Neuronal stem cell (in vitro differentiated cells): Measurements from ENCODE around the gene FBXO41.
A peak's percentile ranks its signal among the peaks of the same experiment; 100 is the strongest.

Source experiments
- DNase-seq: peaks from one replicate; pipeline ENCODE4 v3.0.0-alpha.2; 2013; ENCODE audit warnings: low spot score
- H2AFZ ChIP-seq: one replicate; pipeline ENCODE4 v1.6.1; 2013; ENCODE audit warnings: mild to moderate bottlenecking, low read length, inconsistent platforms
- H2AK5ac ChIP-seq: 2 replicates; pipeline ENCODE4 v1.6.1; 2013; ENCODE audit warnings: low read depth, mild to moderate bottlenecking, inconsistent platforms, low read length, moderate library complexity, mixed read lengths
- H2BK120ac ChIP-seq: 2 replicates; pipeline ENCODE4 v1.6.1; 2013; ENCODE audit warnings: low read depth, mild to moderate bottlenecking, inconsistent platforms, low read length, moderate library complexity, mixed read lengths
- H2BK12ac ChIP-seq: one replicate; pipeline ENCODE4 v1.6.1; 2013; ENCODE audit warnings: low read length, inconsistent platforms
- H2BK15ac ChIP-seq: 2 replicates; pipeline ENCODE4 v1.6.1; 2013; ENCODE audit warnings: mild to moderate bottlenecking, low read length, inconsistent platforms, mixed read lengths
- H2BK5ac ChIP-seq: one replicate; pipeline ENCODE4 v1.6.1; 2013; ENCODE audit warnings: inconsistent platforms, mild to moderate bottlenecking, low read length, moderate library complexity
- H3K14ac ChIP-seq: one replicate; pipeline ENCODE4 v1.6.1; 2013; ENCODE audit warnings: low read length, inconsistent platforms
- H3K18ac ChIP-seq: 2 replicates; pipeline ENCODE4 v1.6.1; 2013; ENCODE audit warnings: low read length, inconsistent platforms
- H3K23ac ChIP-seq: 2 replicates; pipeline ENCODE4 v1.6.1; 2013; ENCODE audit warnings: low read depth, mild to moderate bottlenecking, mixed read lengths, low read length, inconsistent platforms; ENCODE audit not compliant: poor library complexity
- H3K27ac ChIP-seq: replicated peaks from 3 replicates; pipeline ENCODE4 v1.5.1; 2013; ENCODE audit warnings: low read length, inconsistent platforms
- H3K27me3 ChIP-seq, 3 experiments: 2 replicates each; pipeline ENCODE4 v1.6.1; 2013; ENCODE audit warnings: low read length in 3 of 3, mild to moderate bottlenecking in 2 of 3, inconsistent platforms in 1 of 3, low read depth in 1 of 3, mixed read lengths in 1 of 3, moderate library complexity in 1 of 3; ENCODE audit not compliant: control insufficient read depth in 3 of 3, insufficient read depth in 3 of 3
- H3K36me3 ChIP-seq, 2 donors: replicated peaks in 1 of 2; 2 replicates each; pipeline ENCODE4 v1.6.1; 2013; ENCODE audit warnings: low read length in 2 of 2; ENCODE audit not compliant: control insufficient read depth in 2 of 2, insufficient read depth in 2 of 2
- H3K4ac ChIP-seq: 2 replicates; pipeline ENCODE4 v1.6.1; 2013; ENCODE audit warnings: inconsistent platforms, mild to moderate bottlenecking, low read length, moderate library complexity
- H3K4me1 ChIP-seq, 2 donors: 1 replicate in 1 of 2; 2 replicates in 1 of 2; pipeline ENCODE4 v1.6.1; 2013; ENCODE audit warnings: low read length in 2 of 2, low read depth in 1 of 2; ENCODE audit not compliant: control insufficient read depth in 2 of 2, insufficient read depth in 1 of 2
- H3K4me2 ChIP-seq: one replicate; pipeline ENCODE4 v1.6.1; 2013; ENCODE audit warnings: mild to moderate bottlenecking, low read length, inconsistent platforms; ENCODE audit not compliant: insufficient read depth, poor library complexity, severe bottlenecking
- H3K4me3 ChIP-seq, 2 donors: 2 replicates each; pipeline ENCODE4 v1.5.1; 2013; ENCODE audit warnings: low read length in 2 of 2, mild to moderate bottlenecking in 2 of 2, inconsistent platforms in 1 of 2, moderate library complexity in 1 of 2
- H3K79me1 ChIP-seq: one replicate; pipeline ENCODE4 v1.6.1; 2013; ENCODE audit warnings: low read depth, mild to moderate bottlenecking, inconsistent platforms, low read length, moderate library complexity
- H3K9ac ChIP-seq: one replicate; pipeline ENCODE4 v1.6.1; 2013; ENCODE audit warnings: mild to moderate bottlenecking, low read depth, low read length, inconsistent platforms; ENCODE audit not compliant: poor library complexity
- H3K9me3 ChIP-seq, 2 donors: replicated peaks in 1 of 2; 2 replicates each; pipeline versions ENCODE3 to v1.6.1; 2013; ENCODE audit warnings: low read length in 2 of 2, mild to moderate bottlenecking in 2 of 2, inconsistent platforms in 1 of 2, low read depth in 1 of 2, mixed read lengths in 1 of 2, moderate library complexity in 1 of 2; ENCODE audit not compliant: control insufficient read depth in 2 of 2, insufficient read depth in 1 of 2
- H4K8ac ChIP-seq: one replicate; pipeline ENCODE4 v1.6.1; 2013; ENCODE audit warnings: low read depth, mild to moderate bottlenecking, inconsistent platforms, low read length, moderate library complexity
- H4K91ac ChIP-seq: one replicate; pipeline ENCODE4 v1.6.1; 2013; ENCODE audit warnings: low read length, low read depth, mild to moderate bottlenecking, inconsistent platforms; ENCODE audit not compliant: poor library complexity
- WGBS, 2 donors: extraction: QIAGEN DNeasy Blood & Tissue Kit; methylation state at CpG; one replicate each; pipeline ENCODE4 v1.1.7; 2013; ENCODE audit warnings: missing lambda C conversion rate in 2 of 2, mixed read lengths in 1 of 2; ENCODE audit not compliant: insufficient read length in 2 of 2, insufficient replicate concordance in 1 of 2; ENCODE audit errors: extremely low coverage in 2 of 2; 5-methylcytosine and 5-hydroxymethylcytosine counted together

FBXO41 gene

GRCh38 chr2:73253901-73254300 lies 30.4 kb downstream of the FBXO41 start:
- H3K4me1 ChIP-seq: peaks cover 0 to 2% of the 10 kb centered on the region in 2 donors
- H3K4ac ChIP-seq: no peak overlapping the region
- no peaks in the 10 kb centered on the region for H3K79me1 ChIP-seq
- H3K9me3 ChIP-seq: no peaks in the 10 kb centered on the region
- no peak overlapping the region for H3K23ac ChIP-seq
- no peak overlapping the region for H3K4me2 ChIP-seq
- no peak overlapping the region for H2BK120ac ChIP-seq
- no peak overlapping the region for H2BK5ac ChIP-seq
- no peak overlapping the region for H3K4me3 ChIP-seq
- no peak overlapping the region for H2BK12ac ChIP-seq
- H3K18ac ChIP-seq: no peak overlapping the region
- no peak overlapping the region for H4K91ac ChIP-seq
- peaks cover 42 to 77% of the 10 kb centered on the region in 2 donors for H3K36me3 ChIP-seq
- H2AK5ac ChIP-seq: no peak overlapping the region
- no peak overlapping the region for H3K14ac ChIP-seq
- H2AFZ ChIP-seq: no peak overlapping the region
- no peak overlapping the region for H4K8ac ChIP-seq
- no peaks in the 10 kb centered on the region for H3K27me3 ChIP-seq
- H2BK15ac ChIP-seq: no peak overlapping the region
- H3K27ac ChIP-seq: no peak overlapping the region
- no peak for DNase-seq
- no peak overlapping the region for H3K9ac ChIP-seq
- no CpG with 5 or more reads among the region's 3 CpGs for WGBS, 2 donors

DNA sequence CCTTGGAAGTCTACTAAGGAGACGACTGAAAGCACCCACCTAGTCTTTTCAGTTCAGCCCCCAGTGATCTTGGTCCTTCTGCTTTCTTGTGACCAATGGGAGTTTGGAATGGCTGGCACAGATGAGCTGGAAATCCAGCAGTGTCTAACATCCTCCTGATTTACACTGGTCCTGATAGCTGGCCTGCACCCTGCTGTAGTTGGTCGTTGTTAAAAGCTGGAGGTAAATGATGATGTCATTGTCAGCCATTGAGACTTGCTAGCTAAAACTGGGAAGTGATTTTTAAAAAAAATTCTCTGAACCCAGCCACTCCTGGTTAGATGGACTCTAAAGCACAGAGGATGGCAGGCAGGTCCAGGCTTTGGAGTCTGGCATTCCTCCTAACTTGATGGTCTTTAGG lies 30.9 kb downstream of the FBXO41 start:
- Histone ChIP-seq H2BK5ac (no peak overlapping the region), H3K4me1 (peaks cover 0 to 2% of the 10 kb centered on the region in 2 donors), H3K27ac (no peak overlapping the region), H3K14ac (no peak overlapping the region), H3K4me3 (no peak overlapping the region), H2AK5ac (no peak overlapping the region), H2AFZ (no peak overlapping the region), H4K91ac (no peak overlapping the region), H3K9ac (no peak overlapping the region), H3K4me2 (no peak overlapping the region), H3K36me3 (peaks cover 44 to 78% of the 10 kb centered on the region in 2 donors), H3K79me1 (no peaks in the 10 kb centered on the region), H2BK120ac (no peak overlapping the region), H3K18ac (no peak overlapping the region), H2BK12ac (no peak overlapping the region), H3K9me3 (no peaks in the 10 kb centered on the region), H2BK15ac (no peak overlapping the region), H3K23ac (no peak overlapping the region), H3K4ac (no peak overlapping the region), H3K27me3 (no peaks in the 10 kb centered on the region), H4K8ac (no peak overlapping the region)
- no peak for DNase-seq
- no CpG with 5 or more reads among the region's 2 CpGs for WGBS, 2 donors

- H2BK5ac ChIP-seq: no peak overlapping the region
- H3K36me3 ChIP-seq: peaks cover 50 to 85% of the 10 kb centered on the region in 2 donors
- H3K4ac ChIP-seq: no peak overlapping the region
- H3K14ac ChIP-seq: no peak overlapping the region
- H2BK15ac ChIP-seq: no peak overlapping the region
- no CpG with 5 or more reads among the region's 17 CpGs for WGBS, 2 donors
- no peak for DNase-seq
- H2AFZ ChIP-seq: no peak overlapping the region
- H3K18ac ChIP-seq: no peak overlapping the region
- no peak overlapping the region for H3K27ac ChIP-seq
- H3K23ac ChIP-seq: no peak overlapping the region
- no peak overlapping the region for H3K4me2 ChIP-seq
- H4K8ac ChIP-seq: no peak overlapping the region
- peaks cover 0 to 2% of the 10 kb centered on the region in 2 donors for H3K4me1 ChIP-seq
- peaks cover 4% of the 10 kb centered on the region for H3K79me1 ChIP-seq
- H4K91ac ChIP-seq: no peak overlapping the region
- H3K9ac ChIP-seq: peak overlapping the region; percentile 13
- no peak overlapping the region for H2AK5ac ChIP-seq
- H3K27me3 ChIP-seq: no peaks in the 10 kb centered on the region
- H2BK120ac ChIP-seq: no peak overlapping the region
- no peaks in the 10 kb centered on the region for H3K9me3 ChIP-seq
- peak overlapping the region in 1 of 2 donors; percentile 25 for H3K4me3 ChIP-seq
- H2BK12ac ChIP-seq: no peak overlapping the region
Observed at GRCh38 chr2:73252238-73253027, 31.8 kb downstream of the FBXO41 start.

GRCh38 chr2:73250872-73251846 lies 33.1 kb downstream of the FBXO41 start:
- peaks cover 0 to 2% of the 10 kb centered on the region in 2 donors for H3K4me1 ChIP-seq
- H4K8ac ChIP-seq: no peak overlapping the region
- no peak overlapping the region for H3K4ac ChIP-seq
- no peaks in the 10 kb centered on the region for H3K9me3 ChIP-seq
- no peak overlapping the region for H3K27ac ChIP-seq
- no peak overlapping the region for H3K23ac ChIP-seq
- no CpG with 5 or more reads among the region's 17 CpGs for WGBS, 2 donors
- H3K9ac ChIP-seq: no peak overlapping the region
- no peak overlapping the region for H2AK5ac ChIP-seq
- peaks cover 59 to 97% of the 10 kb centered on the region in 2 donors for H3K36me3 ChIP-seq
- DNase-seq: no peak
- H2BK15ac ChIP-seq: no peak overlapping the region
- H2BK120ac ChIP-seq: no peak overlapping the region
- H3K4me2 ChIP-seq: no peak overlapping the region
- no peak overlapping the region for H2AFZ ChIP-seq
- H4K91ac ChIP-seq: no peak overlapping the region
- no peak overlapping the region for H3K18ac ChIP-seq
- no peak overlapping the region for H2BK5ac ChIP-seq
- H3K4me3 ChIP-seq: no peak overlapping the region
- H2BK12ac ChIP-seq: no peak overlapping the region
- H3K79me1 ChIP-seq: peaks cover 4% of the 10 kb centered on the region
- H3K27me3 ChIP-seq: no peaks in the 10 kb centered on the region
- no peak overlapping the region for H3K14ac ChIP-seq
